ENCODE measurements around the gene LRMDA.

DNA sequence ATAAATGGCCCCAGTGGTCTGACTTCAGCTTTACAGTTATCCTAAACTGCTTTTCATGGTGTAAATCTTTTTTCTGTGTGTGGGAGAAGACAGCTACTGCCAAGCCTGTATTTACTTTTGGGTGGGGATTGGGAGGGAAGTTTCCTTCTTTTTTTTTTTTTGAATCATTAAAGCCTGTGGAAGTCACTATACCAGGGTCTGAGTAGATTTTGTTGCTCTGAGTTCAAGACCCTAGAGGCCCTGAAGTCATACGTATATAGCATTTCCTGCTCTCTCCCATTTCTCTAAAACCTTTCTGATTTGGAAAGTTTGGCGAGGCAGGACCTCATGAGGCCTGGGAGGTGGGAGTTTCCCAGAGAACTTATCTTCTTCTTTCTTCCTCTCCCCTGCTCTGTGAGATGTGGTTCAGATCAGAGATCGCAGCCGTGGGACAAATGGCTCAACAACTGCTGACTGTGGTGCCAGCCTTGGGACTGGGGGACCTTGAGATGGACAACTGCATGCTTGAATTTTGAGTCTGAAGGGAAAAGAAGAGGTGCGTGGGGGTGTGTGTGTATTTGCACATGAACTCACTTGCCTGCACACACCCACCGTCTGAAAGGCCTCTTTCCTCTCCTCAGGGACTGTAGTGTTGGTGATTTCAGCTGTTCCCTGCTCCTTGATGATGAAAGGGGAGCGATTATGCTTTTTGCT lies 18.1 kb downstream of the LRMDA start:
- TF ChIP-seq POLR2A (IDR thresholded peaks at IDR 0.05): no peak
- TF ChIP-seq, protein P1, sequence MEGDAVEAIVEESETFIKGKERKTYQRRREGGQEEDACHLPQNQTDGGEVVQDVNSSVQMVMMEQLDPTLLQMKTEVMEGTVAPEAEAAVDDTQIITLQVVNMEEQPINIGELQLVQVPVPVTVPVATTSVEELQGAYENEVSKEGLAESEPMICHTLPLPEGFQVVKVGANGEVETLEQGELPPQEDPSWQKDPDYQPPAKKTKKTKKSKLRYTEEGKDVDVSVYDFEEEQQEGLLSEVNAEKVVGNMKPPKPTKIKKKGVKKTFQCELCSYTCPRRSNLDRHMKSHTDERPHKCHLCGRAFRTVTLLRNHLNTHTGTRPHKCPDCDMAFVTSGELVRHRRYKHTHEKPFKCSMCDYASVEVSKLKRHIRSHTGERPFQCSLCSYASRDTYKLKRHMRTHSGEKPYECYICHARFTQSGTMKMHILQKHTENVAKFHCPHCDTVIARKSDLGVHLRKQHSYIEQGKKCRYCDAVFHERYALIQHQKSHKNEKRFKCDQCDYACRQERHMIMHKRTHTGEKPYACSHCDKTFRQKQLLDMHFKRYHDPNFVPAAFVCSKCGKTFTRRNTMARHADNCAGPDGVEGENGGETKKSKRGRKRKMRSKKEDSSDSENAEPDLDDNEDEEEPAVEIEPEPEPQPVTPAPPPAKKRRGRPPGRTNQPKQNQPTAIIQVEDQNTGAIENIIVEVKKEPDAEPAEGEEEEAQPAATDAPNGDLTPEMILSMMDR (IDR thresholded peaks at IDR 0.05): no peak
